ENCODE data around the gene TMEM250. TPM values are rescaled to one million over a fixed set of nuclear protein-coding genes. Genes with fewer than 3 reads are reported as not detected.
A peak's percentile ranks its signal among the peaks of the same experiment; 100 is the strongest.

Gene TMEM250
- total RNA-seq, 1 donor from 2014 or later, result 30.7 TPM

DNA sequence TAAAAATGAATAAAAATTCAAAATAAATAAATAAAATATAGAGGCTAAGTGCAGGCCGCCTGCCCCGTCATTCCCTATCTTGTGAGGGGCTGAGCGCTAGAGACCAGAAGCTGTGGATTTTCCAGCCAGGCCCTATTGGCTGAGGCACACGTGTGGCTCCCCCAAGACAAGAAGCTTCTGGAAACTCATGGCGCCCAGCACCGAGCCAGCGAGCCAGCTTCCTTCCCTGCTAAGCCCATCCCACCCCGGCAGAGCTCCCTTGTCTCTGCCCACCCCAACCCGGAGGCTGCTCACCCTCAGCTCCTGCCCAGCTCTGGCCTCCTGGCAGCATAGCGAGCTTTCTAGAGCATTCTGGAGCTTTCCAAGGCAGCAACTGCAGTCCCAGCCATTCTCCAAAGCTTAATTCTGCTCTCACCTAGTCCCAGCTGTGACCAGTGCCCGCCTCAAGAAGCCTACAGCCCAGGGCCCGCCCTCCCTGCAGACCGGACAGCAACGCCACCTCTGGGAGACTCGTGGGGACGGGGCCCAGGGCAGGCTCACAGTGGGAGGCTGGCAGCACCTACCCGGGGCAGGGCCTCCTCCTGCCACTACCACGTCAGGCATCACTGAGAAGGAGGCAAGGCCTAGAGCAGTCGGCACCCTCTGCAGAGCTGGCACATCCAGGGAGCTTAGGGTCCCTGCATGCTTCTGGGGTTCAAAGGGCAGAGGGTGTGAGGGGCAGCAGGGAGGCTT is 23.2 kb upstream of the TMEM250 start:
- H3K9me3 ChIP-seq, result no peaks in the 10 kb centered on the region
- no peaks in the 10 kb centered on the region for H3K4me1 ChIP-seq
- H3K27me3 ChIP-seq, result peaks cover 52% of the 10 kb centered on the region
- TF ChIP-seq, protein P1, sequence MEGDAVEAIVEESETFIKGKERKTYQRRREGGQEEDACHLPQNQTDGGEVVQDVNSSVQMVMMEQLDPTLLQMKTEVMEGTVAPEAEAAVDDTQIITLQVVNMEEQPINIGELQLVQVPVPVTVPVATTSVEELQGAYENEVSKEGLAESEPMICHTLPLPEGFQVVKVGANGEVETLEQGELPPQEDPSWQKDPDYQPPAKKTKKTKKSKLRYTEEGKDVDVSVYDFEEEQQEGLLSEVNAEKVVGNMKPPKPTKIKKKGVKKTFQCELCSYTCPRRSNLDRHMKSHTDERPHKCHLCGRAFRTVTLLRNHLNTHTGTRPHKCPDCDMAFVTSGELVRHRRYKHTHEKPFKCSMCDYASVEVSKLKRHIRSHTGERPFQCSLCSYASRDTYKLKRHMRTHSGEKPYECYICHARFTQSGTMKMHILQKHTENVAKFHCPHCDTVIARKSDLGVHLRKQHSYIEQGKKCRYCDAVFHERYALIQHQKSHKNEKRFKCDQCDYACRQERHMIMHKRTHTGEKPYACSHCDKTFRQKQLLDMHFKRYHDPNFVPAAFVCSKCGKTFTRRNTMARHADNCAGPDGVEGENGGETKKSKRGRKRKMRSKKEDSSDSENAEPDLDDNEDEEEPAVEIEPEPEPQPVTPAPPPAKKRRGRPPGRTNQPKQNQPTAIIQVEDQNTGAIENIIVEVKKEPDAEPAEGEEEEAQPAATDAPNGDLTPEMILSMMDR (IDR thresholded peaks at IDR 0.05), result no peak
- DNase-seq, result no peak
- intact Hi-C loops (cut with DNase I), result no loop called here
- no peak overlapping the region for H3K4me3 ChIP-seq
- no peak for ATAC-seq
- H3K36me3 ChIP-seq, result no peaks in the 10 kb centered on the region
- no peak overlapping the region for H3K27ac ChIP-seq

DNA sequence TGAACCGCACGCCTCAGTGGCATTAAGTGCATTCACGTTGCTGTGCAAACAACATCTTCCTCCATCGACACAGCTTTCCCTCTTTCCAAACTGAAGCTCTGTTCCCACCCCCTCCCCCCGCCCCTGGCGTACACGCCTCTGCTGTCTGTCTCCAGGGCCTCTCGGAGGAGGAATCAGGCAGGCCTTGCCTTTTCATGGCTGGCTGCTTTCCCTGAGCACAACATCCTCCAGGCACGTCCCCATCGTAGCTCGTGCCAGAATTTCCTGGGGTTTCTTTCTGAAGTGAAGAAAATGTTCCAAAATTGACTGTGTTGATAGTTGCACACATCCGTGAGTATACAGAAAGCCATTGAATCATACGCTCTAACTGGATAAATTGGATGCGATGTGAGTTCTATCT is 22.3 kb upstream of the TMEM250 start:
- TF ChIP-seq, protein P1 (IDR thresholded peaks at IDR 0.05), result no peak
- intact Hi-C loops (cut with DNase I), result no loop called here
- H3K27ac ChIP-seq, result no peak overlapping the region
- H3K4me3 ChIP-seq, result no peak overlapping the region
- no peak for ATAC-seq
- no peaks in the 10 kb centered on the region for H3K4me1 ChIP-seq
- H3K27me3 ChIP-seq, result peaks cover 48% of the 10 kb centered on the region
- no peak for DNase-seq
- H3K36me3 ChIP-seq, result no peaks in the 10 kb centered on the region
- no peaks in the 10 kb centered on the region for H3K9me3 ChIP-seq

DNA sequence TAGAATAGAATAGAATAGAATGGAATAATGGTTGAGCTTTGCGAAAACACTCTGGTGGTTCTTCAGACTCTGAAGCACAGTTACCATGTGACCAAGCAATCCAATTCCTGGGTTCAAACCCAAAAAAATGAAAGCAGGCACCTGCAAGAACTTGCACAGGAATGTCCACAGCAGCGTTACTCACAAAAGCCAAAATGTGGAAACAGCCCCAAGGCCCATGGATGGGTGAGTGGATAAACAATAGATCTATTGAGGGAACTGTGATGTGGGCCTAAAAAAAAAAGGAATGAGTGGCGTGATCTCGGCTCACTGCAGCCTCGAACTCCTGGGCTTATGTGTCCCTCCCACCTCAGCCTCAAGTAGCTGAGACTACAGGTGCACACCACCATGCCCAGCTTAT is 21.4 kb upstream of the TMEM250 start:
- intact Hi-C loops (cut with DNase I), result no loop called here
- Histone ChIP-seq H3K4me3 (no peak overlapping the region), H3K36me3 (no peaks in the 10 kb centered on the region), H3K4me1 (no peaks in the 10 kb centered on the region), H3K9me3 (no peaks in the 10 kb centered on the region), H3K27ac (no peak overlapping the region), H3K27me3 (peaks cover 48% of the 10 kb centered on the region)
- ATAC-seq (no peak), DNase-seq (no peak)
- TF ChIP-seq, protein P1 (IDR thresholded peaks at IDR 0.05), result no peak

DNA sequence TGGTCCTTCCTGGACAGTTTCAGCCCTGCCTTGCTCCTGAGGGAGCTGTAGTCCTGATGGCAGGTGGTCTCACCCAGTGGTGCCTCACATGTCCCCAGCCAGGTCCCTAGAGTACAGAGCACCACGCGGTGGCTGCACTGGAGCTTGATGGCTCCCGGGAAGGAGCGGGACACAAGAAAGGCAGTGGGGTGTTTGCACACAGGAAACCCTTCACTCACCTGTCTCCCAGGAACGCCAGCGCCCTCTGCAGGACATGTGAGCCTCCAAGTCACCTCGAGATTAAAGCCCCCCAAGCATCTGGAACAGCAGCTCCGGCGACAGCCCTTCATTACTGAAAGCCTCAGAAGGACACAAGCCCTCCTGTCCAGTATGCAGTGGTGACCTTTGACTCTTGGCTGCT is 19.9 kb upstream of the TMEM250 start:
- no peak overlapping the region for H3K4me3 ChIP-seq
- H3K27ac ChIP-seq, result no peak overlapping the region
- no peaks in the 10 kb centered on the region for H3K36me3 ChIP-seq
- DNase-seq (no peak), ATAC-seq (peak; percentile 12)
- H3K27me3 ChIP-seq, result peaks cover 48% of the 10 kb centered on the region
- TF ChIP-seq, protein P1 (IDR thresholded peaks at IDR 0.05), result peak; percentile 25
- H3K9me3 ChIP-seq, result no peaks in the 10 kb centered on the region
- intact Hi-C loops (cut with DNase I), result no loop called here
- H3K4me1 ChIP-seq, result peaks cover 3% of the 10 kb centered on the region

DNA sequence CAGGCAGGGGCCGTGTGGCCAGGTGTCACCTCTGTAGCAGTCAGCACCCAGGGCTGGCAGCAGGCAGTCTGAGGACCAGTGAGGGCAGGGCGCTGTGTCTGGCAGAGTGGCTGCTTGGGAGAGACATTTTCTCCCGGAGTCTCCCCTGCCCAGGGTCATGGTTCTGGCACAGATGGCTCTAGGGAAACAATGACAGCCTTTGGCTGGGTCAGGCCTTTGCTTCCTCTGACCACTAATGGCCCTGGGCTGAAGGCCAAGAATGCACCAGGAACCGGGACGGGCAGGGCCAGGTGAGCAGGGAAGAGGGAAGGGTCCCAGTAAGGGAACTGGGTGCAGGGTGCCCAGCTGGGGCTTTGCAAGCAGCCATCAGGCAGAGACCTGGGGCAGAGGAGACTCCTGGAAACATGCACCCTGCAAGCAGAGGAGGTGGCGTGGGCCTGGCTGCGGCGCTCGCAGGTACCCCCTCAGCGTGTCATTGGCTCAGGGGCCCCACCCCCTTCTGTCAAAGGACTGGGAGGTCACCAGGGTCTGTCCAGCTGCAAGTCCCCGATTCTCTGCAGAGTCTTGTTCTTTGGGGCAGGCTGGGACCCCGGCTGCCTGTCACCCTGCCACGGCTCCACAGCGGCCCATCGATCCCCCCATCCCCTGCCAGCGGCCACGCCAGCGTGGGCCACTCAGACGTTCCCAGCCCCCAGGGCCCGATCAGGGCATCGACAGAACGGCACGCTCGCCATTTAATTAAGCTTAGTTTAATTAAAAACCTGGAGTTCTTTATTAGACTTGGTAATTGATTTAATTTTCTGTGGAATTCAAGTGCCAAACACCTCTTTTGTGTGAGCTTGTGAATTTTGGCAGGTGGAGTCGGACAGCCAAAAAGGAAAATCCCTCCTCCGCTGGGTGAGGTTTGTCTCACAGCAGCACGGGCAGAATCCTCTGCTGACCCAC is 18.9 kb upstream of the TMEM250 start:
- H3K4me3 ChIP-seq, result no peak overlapping the region
- DNase-seq (no peak), ATAC-seq (no peak)
- H3K27me3 ChIP-seq, result peaks cover 44% of the 10 kb centered on the region
- H3K4me1 ChIP-seq, result peaks cover 9% of the 10 kb centered on the region
- no peaks in the 10 kb centered on the region for H3K36me3 ChIP-seq
- no peaks in the 10 kb centered on the region for H3K9me3 ChIP-seq
- H3K27ac ChIP-seq, result no peak overlapping the region
- intact Hi-C loops (cut with DNase I), result no loop called here
- TF ChIP-seq, protein P1 (IDR thresholded peaks at IDR 0.05), result no peak
